Body of pancreas (tissue), 4 donors: ENCODE data around the gene NIN.

Source experiments
- CTCF ChIP-seq, 7 experiments: fragments of 450-650 bp in 4 of 7; fragments of 200-600 bp in 3 of 7; sonication (generic) in 3 of 7; IDR thresholded peaks; one replicate each; pipeline ENCODE4 v1.5.1; 2016 to 2019; ENCODE audit warnings: antibody characterized with exemption in 7 of 7
- POLR2A ChIP-seq, 3 donors: fragments of 450-650 bp; IDR thresholded peaks; one replicate each; pipeline ENCODE4 v1.6.1; 2016; ENCODE audit warnings: antibody characterized with exemption in 3 of 3, mild to moderate bottlenecking in 2 of 3

GRCh38 chr14:50823051-50823761 is 7.8 kb downstream of the NIN start:
- no peak for TF ChIP-seq CTCF (IDR thresholded peaks at IDR 0.05)
- TF ChIP-seq POLR2A (IDR thresholded peaks at IDR 0.05): no peak
